ENCODE results near the gene MAPK12.
"Not testable (repeated sequence)": the region's sequence is repeated elsewhere in the genome, so short reads cannot be mapped to it uniquely, and the experiment has no call there.

MAPK12 gene

GRCh38 chr22:50208430-50208938, 53.0 kb downstream of the MAPK12 start:
- TF ChIP-seq CTCF (IDR thresholded peaks at IDR 0.05; ENCODE audit: low read depth, low read length) = no peak
- Histone ChIP-seq H3K27me3 (no peaks in the 10 kb centered on the region), H3K9me3 (no peaks in the 10 kb centered on the region), H3K36me3 (peaks cover 56% of the 10 kb centered on the region), H3K4me1 (peaks cover 6% of the 10 kb centered on the region), H3K4me3 (ENCODE audit: low read depth, low read length) (no peak overlapping the region)
- DNase-seq = no peak

- Histone ChIP-seq H3K27me3 (no peaks in the 10 kb centered on the region), H3K4me3 (ENCODE audit: low read depth, low read length) (no peak overlapping the region), H3K9me3 (no peaks in the 10 kb centered on the region), H3K36me3 (peaks cover 59% of the 10 kb centered on the region), H3K4me1 (peaks cover 6% of the 10 kb centered on the region)
- TF ChIP-seq CTCF (IDR thresholded peaks at IDR 0.05; ENCODE audit: low read depth, low read length) = no peak
- DNase-seq = peak; percentile 67
These were observed 53.9 kb downstream of the MAPK12 start for GRCh38 chr22:50207383-50208140.

GRCh38 chr22:50206599-50206998, 54.9 kb downstream of the MAPK12 start:
- Histone ChIP-seq H3K4me1 (peaks cover 6% of the 10 kb centered on the region), H3K9me3 (no peaks in the 10 kb centered on the region), H3K4me3 (ENCODE audit: low read depth, low read length) (no peak overlapping the region), H3K27me3 (no peaks in the 10 kb centered on the region), H3K36me3 (peaks cover 55% of the 10 kb centered on the region)
- peak; percentile 71 for TF ChIP-seq CTCF (IDR thresholded peaks at IDR 0.05; ENCODE audit: low read depth, low read length)
- DNase-seq = peak; percentile 77

- peaks cover 6% of the 10 kb centered on the region for H3K4me1 ChIP-seq
- H3K9me3 ChIP-seq = no peaks in the 10 kb centered on the region
- no peak for TF ChIP-seq CTCF (IDR thresholded peaks at IDR 0.05; ENCODE audit: low read depth, low read length)
- H3K36me3 ChIP-seq = peaks cover 49% of the 10 kb centered on the region
- no peak for DNase-seq
- no peak overlapping the region for H3K4me3 ChIP-seq (ENCODE audit: low read depth, low read length)
- no peaks in the 10 kb centered on the region for H3K27me3 ChIP-seq
These were observed 55.5 kb downstream of the MAPK12 start for GRCh38 chr22:50205781-50206569.

- H3K36me3 ChIP-seq = peaks cover 42% of the 10 kb centered on the region
- not testable (repeated sequence) for H3K4me3 ChIP-seq (ENCODE audit: low read depth, low read length); H3K27me3 ChIP-seq; H3K9me3 ChIP-seq; H3K4me1 ChIP-seq; DNase-seq
These were observed 56.5 kb downstream of the MAPK12 start for GRCh38 chr22:50204998-50205397.

- no peaks in the 10 kb centered on the region for H3K9me3 ChIP-seq
- no peak for DNase-seq
- TF ChIP-seq CTCF (IDR thresholded peaks at IDR 0.05; ENCODE audit: low read depth, low read length) = no peak
- no peaks in the 10 kb centered on the region for H3K27me3 ChIP-seq
- H3K36me3 ChIP-seq = peaks cover 41% of the 10 kb centered on the region
- H3K4me3 ChIP-seq (ENCODE audit: low read depth, low read length) = no peak overlapping the region
- peaks cover 6% of the 10 kb centered on the region for H3K4me1 ChIP-seq
These were observed 56.9 kb downstream of the MAPK12 start for GRCh38 chr22:50204571-50204970.
